Left renal pelvis (tissue), 4 donors: ENCODE measurements around the gene TRNT1. TPM values are rescaled to one million over a fixed set of nuclear protein-coding genes. Genes with fewer than 3 reads are reported as not detected.

ENCODE experiments used
- DNase-seq, 4 donors: peaks; one replicate each; pipeline ENCODE4 v3.0.0-alpha.2; 2013; ENCODE audit warnings: low read depth in 4 of 4, low spot score in 3 of 4
- polyA plus RNA-seq, 4 donors: library from polyadenylated mRNA; unstranded; fragments of 120-200 nt; gene quantifications; one replicate each; pipeline ENCODE4 v1.2.1, GENCODE V29; 2013; ENCODE audit not compliant: insufficient read length in 4 of 4

Gene TRNT1
- polyA plus RNA-seq, 4 donors: 23.6 to 38.4 (median 37.2) TPM

DNA sequence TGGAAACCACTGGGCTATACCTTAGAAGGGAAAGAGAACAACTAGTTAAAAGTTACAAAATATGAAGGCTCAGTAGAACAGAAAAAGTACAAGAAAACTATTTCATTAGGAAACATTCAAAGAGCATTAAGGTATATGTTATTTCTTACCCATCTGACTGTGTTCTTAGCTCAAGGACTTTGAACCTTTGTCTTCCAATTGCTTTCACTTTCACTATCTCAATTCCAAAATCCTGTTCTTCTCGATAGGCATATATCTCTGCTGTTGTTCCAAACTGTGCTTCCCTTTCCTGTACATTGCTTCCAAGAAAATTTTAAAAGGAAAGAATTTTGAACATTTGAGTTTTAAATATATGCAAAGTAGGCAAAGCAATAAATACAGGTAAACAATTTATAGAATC, 45.9 kb downstream of the TRNT1 start:
- DNase-seq: no peak

DNA sequence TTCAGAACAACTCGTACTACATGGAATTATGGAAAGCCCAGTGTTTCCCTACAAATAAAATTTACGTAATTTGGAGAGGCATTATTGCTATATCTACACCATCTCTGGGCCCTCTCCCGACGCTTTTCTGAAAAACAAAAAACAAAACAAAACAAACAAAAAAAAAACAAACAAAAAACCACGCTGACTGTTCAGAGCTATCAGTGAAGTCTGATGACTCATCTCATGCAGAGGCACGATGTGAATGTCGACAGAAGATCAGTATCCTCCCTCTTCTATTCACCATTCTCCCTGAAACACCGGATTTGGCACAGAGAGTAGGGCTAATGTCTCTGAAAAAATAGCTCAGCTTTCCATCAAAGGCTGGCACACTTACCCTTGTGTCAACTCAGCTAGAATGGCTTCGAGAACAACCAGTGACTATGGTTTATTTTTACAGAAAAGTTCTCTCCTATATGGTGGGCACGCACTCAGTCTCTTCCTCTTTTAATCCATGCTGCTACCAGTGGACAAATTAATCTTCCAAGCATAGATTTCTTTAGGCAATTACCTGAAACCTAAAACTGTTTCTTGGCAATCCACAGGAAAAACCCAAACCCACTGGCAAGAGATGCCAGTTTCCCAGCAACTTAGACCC, 51.2 kb downstream of the TRNT1 start:
- no peak for DNase-seq

DNA sequence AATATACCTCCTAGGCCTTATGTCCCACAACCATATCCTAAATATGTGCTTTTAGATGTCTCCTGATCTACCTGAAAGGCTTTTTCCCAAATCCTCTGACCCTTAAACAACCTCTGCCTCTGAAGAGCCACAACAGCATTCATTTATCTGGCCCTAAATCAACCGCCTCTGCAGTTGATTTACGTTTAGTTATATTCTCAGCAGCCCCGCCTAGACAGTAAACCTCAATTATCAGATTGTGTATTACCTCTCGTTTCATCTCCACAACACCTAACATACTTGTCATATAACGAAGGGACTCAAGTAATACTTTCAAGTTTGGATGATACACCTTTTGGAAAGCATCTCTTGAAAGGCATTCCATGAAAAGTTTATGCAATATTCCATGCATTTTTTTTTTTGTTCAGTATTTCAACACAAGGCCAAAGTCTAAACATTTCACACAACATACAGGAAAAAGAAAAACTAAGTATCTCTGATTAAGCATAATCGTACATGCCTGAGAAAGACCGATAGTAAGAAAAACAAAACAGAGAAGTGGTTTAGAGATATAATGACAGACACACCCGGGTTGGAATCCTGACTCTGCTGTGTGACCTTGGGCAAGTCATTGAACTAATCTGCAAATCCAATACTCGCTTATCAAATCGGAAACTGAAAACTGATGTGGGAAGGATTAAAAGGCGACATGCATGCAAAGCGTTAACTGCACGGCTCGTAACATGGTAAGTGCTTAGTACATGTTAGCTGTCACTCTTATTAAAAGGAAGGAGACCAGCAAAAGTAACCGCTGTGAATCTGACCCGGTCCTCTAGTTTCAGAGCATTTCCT, 52.0 kb downstream of the TRNT1 start:
- no peak for DNase-seq

- peak; percentile 68 to 72 (median 71) for DNase-seq
Measured at GRCh38 chr3:3179407-3180094, 52.8 kb downstream of the TRNT1 start, which contains the start of gene CRBN. TSS of gene CRBN (minus strand) at chr3:3179691. CDS start at chr3:3179687, 4 bp downstream.

DNA sequence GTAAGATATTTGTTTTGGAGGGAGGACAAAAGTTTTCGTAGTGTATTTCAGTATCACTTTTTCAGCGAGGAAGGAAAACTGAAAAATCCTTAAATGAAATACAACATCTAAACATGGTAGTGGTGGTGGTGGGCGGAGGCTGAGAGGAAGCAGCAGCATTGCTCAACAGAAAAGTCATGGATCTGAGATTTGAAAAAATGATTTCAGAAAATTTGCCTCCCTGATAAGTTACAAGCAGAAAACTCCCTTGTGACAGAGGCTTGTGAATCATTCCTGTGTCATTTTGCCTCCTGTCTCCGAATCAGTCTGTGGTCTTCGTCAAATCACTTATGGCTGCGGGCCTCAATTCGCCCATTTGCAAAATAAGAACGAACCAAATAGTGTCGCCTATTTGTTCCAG, 53.7 kb downstream of the TRNT1 start:
- no peak for DNase-seq

DNA sequence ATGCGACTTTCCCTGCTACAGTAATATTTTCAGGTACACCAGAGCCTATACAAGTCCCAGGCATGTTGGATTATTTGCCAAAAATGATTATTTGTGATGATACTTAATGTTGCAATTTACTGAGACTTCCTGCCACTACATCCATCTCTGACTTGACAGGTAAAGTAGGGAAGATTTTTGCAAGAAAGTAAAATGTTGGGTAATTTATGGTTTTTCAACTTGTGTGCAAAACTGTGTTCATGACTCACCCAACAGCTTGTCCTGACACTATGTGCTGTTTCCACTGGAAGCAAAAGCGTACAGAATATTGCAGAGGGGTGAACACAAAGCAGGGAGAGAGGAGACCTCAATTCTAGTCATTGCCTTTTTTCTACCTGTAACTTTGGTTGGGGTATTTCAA, 58.1 kb downstream of the TRNT1 start:
- no peak for DNase-seq

DNA sequence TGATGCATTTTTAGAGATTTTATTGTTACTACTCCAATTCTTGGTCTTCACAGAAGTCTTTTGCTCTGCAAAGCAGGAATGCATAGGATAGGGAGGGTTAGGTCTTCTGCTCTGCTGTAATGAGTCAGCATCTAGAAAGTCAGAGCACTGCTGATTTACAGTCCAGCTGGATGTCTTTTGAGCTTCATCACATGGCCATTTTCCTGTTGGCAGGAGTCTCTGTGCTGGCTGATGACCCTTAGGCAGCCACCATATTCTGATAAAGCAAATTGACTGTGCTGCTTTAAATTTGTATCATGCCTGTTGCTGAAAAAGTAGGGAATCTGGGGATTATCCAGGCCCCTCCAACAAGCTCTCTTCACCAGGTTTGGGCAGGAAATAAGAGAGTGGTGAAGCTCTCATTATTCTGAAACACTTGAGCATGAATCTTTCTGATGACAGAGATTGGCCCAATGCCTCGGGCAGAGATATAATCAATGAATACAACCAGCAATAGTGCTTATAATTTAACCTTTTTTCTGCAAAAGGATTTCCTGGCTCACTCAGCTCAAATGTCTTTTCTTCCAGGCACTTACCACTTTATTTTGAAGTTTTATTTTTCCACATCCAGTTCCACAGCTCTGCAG, 62.5 kb downstream of the TRNT1 start:
- DNase-seq: no peak

DNA sequence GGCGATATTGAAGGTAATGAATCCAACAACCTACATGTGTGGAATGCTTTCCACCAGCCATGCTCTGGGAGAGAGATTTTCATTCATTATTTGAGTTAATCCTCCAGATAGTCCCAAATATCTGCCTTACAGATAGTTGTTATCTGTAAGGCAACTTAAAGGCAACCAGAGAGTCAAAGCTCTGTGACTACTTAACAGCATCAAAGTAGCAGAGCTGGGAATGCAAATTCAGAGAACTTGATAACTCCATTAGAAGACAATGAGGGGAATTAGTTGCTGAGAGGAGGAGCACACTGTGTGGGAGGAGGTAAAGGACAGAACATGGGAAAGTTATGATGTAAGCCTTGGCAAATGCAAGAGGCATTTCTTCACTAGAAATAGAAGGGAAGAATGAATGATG, 63.2 kb downstream of the TRNT1 start:
- no peak for DNase-seq

DNA sequence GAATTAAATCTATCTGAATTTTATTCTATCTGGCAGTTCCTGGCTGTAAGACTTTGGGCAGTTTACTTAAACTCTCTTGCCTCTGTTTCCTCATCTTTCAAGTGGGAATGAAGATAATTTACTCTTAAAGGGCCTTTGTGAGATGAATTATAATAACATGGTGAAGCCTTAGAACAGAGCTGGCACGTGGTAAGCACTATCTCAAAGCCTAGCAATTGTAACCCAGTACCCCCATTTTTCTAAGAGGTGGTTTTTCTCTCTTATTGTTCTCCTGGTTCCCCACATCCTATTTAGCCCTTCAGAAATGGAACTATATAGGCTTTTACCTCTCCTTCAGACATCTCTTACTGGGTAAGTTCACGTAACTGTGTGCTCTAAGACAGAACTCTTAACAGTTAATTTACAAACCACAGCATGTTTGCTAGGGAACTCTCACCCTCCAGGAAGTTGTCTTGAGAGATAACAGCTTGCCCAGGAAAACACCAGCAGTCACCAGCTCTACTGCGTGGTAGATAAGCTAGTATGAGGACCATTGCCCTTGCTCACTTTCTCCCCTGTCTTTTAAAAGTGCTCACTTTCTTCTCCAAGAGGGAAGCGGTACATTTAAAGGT, 65.0 kb downstream of the TRNT1 start:
- DNase-seq: no peak

DNA sequence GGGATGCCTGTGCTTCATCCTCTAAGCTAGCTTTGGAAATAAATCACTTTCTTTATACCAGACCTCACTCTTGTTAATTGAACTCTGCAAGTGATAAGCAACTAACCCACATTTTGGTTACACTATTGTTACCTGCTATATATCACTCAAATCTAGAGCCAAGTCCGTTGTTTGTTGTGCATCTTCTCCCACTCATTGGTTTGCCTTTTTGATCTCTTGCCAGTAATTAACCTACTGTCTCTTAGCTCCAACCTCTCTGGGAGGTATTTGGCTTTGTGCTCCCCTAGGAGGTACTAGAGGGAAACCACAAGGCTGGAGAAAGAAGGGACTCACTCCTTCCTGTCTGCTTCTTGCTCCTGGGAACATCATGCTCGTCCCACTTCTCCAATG, 65.5 kb downstream of the TRNT1 start:
- DNase-seq: no peak

DNA sequence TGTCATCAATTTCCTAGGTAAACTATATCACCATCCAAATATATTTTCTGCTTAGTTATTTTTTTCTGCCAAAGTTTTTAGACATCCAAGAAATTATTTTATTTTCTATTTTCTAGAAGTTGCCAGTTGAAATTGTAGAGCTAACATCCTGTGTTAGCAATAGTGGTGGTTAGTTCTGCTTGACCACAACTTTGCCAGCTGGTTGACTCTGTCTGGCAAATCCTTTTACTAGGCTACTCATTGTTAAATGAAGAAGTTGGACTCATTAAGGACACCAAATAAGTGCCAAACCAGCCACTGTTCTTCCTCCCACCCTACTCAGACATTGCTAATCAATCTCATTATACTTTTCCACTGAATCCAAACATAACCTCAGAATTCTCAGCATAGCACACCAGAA, 68.1 kb downstream of the TRNT1 start:
- no peak for DNase-seq

DNA sequence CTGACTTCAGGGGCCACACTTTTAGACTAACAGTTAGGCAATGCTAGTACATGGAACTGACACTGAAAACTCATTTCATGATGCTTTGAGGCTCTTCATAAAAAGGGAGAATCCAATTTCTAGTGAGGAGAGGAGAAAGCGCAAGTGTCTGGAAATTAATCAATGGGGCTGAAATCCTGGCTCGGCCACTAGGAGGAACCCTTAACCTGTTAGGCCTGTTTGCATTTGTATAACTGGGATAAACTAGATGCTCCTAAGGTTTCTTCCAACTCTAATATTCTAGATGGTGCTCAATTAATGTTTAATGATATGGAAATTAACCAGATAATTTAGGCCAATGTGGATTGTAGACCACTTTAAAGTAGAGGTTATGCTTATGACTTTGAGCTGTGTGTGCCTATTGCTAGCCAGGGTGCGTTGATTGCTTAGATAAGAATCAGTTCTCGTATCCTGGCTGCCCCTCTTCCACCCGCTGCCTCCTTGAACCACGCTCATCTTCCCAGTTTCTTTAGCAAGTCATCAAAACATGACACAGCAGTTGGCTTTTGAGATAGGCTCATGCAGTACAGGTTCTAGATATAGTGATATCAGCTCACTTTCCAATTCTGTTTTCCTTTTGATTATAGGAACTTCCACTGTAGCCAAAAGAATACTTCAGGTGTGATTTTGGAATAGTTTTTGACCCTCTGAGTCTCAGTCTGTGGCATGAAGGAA, 69.6 kb downstream of the TRNT1 start:
- DNase-seq: no peak

Other genes starting within 250 kb of the TRNT1 start
- under 1 TPM; 0.38 to 0.92 (median 0.69) TPM for gene IL5RA, start 16.6 kb upstream of the TRNT1 start, polyA plus RNA-seq
- gene CRBN, start 52.8 kb downstream of the TRNT1 start, polyA plus RNA-seq: 10 to 100 TPM; 58.8 to 76.5 (median 68.2) TPM